ENCODE results near the gene RNF39. TPM values are rescaled to one million over a fixed set of nuclear protein-coding genes. Genes with fewer than 3 reads are reported as not detected.

RNF39 gene
- total and polyA plus RNA-seq, 10 of the 15 experiments (the other 5 are each of a cell fraction or from before 2014, with no cell fraction given) = 0.04 to 0.11 TPM; not detected in 8

GRCh38 chr6:30092852-30093543, 17.4 kb upstream of the RNF39 start:
- DNase-seq (ENCODE audit: low read depth, low spot score) (no peak), ATAC-seq (no peak), FAIRE-seq (no peak)
- WGBS (ENCODE audit: insufficient coverage, insufficient replicate concordance, low lambda C conversion rate, missing lambda C conversion rate) = 46% methylated on average over 6 of the region's 6 CpGs
- BruUV-seq (replicated peaks) = no TSS peak
- no peaks in the 10 kb centered on the region for H4K20me1 ChIP-seq (ENCODE audit: control insufficient read depth, insufficient read depth)
- no peak overlapping the region for H3K27ac ChIP-seq (ENCODE audit: control insufficient read depth, insufficient read depth)
- CTCF ChIA-PET = interaction anchor here (0.7 to 2.1 kb wide), 3 partner anchors 9 to 38 kb away, joined by 3 to 16 read pairs (median 7); no protein-coding TSS in a partner anchor
- H3K9ac ChIP-seq (ENCODE audit: control insufficient read depth, insufficient read depth, low read length) = no peak overlapping the region
- H2AFZ ChIP-seq (ENCODE audit: control insufficient read depth, low read depth, low read length) = no peak overlapping the region
- no peaks in the 10 kb centered on the region for H3K36me3 ChIP-seq (ENCODE audit: control insufficient read depth in 2 of 2, insufficient read depth in 2 of 2, low read length in 1 of 2)
- POLR2A ChIA-PET = interaction anchor here (0.7 kb wide), 1 partner anchor 187 kb away, joined by 4 read pairs; no protein-coding TSS in a partner anchor
- RAD21 ChIA-PET (ENCODE audit: unreplicated experiment) = no interaction called here
- no peak overlapping the region for H3K4me3 ChIP-seq
- H3K4me1 ChIP-seq (ENCODE audit: control insufficient read depth, insufficient read depth, low read length) = no peaks in the 10 kb centered on the region
- H3K79me2 ChIP-seq (ENCODE audit: control insufficient read depth, insufficient read depth, low read length) = no peaks in the 10 kb centered on the region
- H3K4me2 ChIP-seq (ENCODE audit: control insufficient read depth, insufficient read depth) = no peak overlapping the region
- H3K9me3 ChIP-seq (replicated peaks; ENCODE audit: control insufficient read depth, insufficient read depth, low read length) = no peaks in the 10 kb centered on the region
- SMC1A ChIA-PET (ENCODE audit: uncharacterized antibody, unreplicated experiment) = interaction anchor here (2.0 to 3.8 kb wide), 2 partner anchors 11 to 40 kb away, joined by 11 to 13 read pairs; no protein-coding TSS in a partner anchor
- intact Hi-C loops (cut with micrococcal nuclease; ENCODE audit: unreplicated experiment) (no loop called here), in situ Hi-C loops (cut with MboI) (no loop called here)
- H3K27me3 ChIP-seq (replicated peaks in 1 of 2; ENCODE audit: control insufficient read depth in 2 of 2, insufficient read depth in 2 of 2, low read length in 1 of 2) = peaks cover 3 to 4% of the 10 kb centered on the region in 2 experiments; a peak in 2 of 4 replicates
- TF ChIP-seq RELA (IDR thresholded peaks at IDR 0.05; ENCODE audit: borderline replicate concordance, partially characterized antibody) (no peak), BRCA1 (IDR thresholded peaks at IDR 0.05; ENCODE audit: low read depth, low read length) (no peak), POLR2AphosphoS5 (IDR thresholded peaks at IDR 0.05; ENCODE audit: low read length) (no peak), SUPT20H (IDR thresholded peaks at IDR 0.05; ENCODE audit: borderline replicate concordance, control insufficient read depth, low read depth, low read length) (no peak), USF2 (IDR thresholded peaks at IDR 0.05; ENCODE audit: borderline replicate concordance, low read depth, low read length) (no peak), TAF1 (IDR thresholded peaks at IDR 0.05; ENCODE audit: borderline replicate concordance, low read depth, low read length) (no peak), SMAD5 (IDR thresholded peaks at IDR 0.05; ENCODE audit: low read depth) (no peak), NR2C2 (IDR thresholded peaks at IDR 0.05; ENCODE audit: borderline replicate concordance, control insufficient read depth, insufficient read length, low read depth) (no peak), CEBPZ (IDR thresholded peaks at IDR 0.05; ENCODE audit: low read depth, low read length) (no peak), NR2C1 (IDR thresholded peaks at IDR 0.05) (no peak), EP300 (IDR thresholded peaks at IDR 0.05; ENCODE audit: borderline replicate concordance in 1 of 2, control insufficient read depth in 1 of 2, low read depth in 2 of 2, low read length in 2 of 2) (no peak), E2F8 (IDR thresholded peaks at IDR 0.05; ENCODE audit: low read depth, partially characterized antibody) (no peak), FOXK2 (IDR thresholded peaks at IDR 0.05) (no peak), EED (IDR thresholded peaks at IDR 0.05; ENCODE audit: low read depth) (no peak), IRF3 (IDR thresholded peaks at IDR 0.05) (no peak)
